ENCODE measurements around the gene CNTN5. TPM values are rescaled to one million over a fixed set of nuclear protein-coding genes. Genes with fewer than 3 reads are reported as not detected.

The CNTN5 gene
- total and polyA plus RNA-seq, 7 donors, result under 0.01 to 0.46 TPM; not detected in 5

GRCh38 chr11:99934008-99934407 is 913.3 kb downstream of the CNTN5 start:
- no peaks in the 10 kb centered on the region for H3K36me3 ChIP-seq (ENCODE audit: insufficient read depth in 1 of 2, low read depth in 1 of 2)
- no peak for TF ChIP-seq CTCF (IDR thresholded peaks at IDR 0.05)
- intact Hi-C loops (cut with DNase I), result no loop called here

GRCh38 chr11:99937330-99937729 is 916.6 kb downstream of the CNTN5 start:
- Histone ChIP-seq H3K27ac (no peak overlapping the region), H3K9me3 (no peaks in the 10 kb centered on the region), H3K36me3 (ENCODE audit: insufficient read depth in 1 of 2, low read depth in 1 of 2) (no peaks in the 10 kb centered on the region), H3K27me3 (ENCODE audit: insufficient read depth in 3 of 3, low read length in 2 of 3) (no peaks in the 10 kb centered on the region), H3K4me3 (no peak overlapping the region), H3K4me1 (no peaks in the 10 kb centered on the region)
- no peak for TF ChIP-seq CTCF (IDR thresholded peaks at IDR 0.05)
- intact Hi-C loops (cut with DNase I), result no loop called here
- no peak for DNase-seq
- no peak for ATAC-seq
- 30 to 41% (median 31%) methylated on average over 9 of the region's 9 CpGs for WGBS, 3 donors

More at GRCh38 chr11:99934008-99934407, 913.3 kb downstream of the CNTN5 start:
- Histone ChIP-seq H3K4me3 (no peak overlapping the region), H3K9me3 (no peaks in the 10 kb centered on the region), H3K4me1 (no peaks in the 10 kb centered on the region), H3K27ac (no peak overlapping the region), H3K27me3 (ENCODE audit: insufficient read depth in 3 of 3, low read length in 2 of 3) (no peaks in the 10 kb centered on the region)
- ATAC-seq (no peak), DNase-seq (no peak)

- WGBS, 3 donors, result 77 to 86% (median 82%) methylated on average over 1 of the region's 1 CpG
- intact Hi-C loops (cut with DNase I), result no loop called here
- no peak for DNase-seq
- Histone ChIP-seq H3K4me3 (no peak overlapping the region), H3K9me3 (no peaks in the 10 kb centered on the region), H3K27ac (no peak overlapping the region), H3K4me1 (no peaks in the 10 kb centered on the region), H3K36me3 (ENCODE audit: insufficient read depth in 1 of 2, low read depth in 1 of 2) (no peaks in the 10 kb centered on the region), H3K27me3 (ENCODE audit: insufficient read depth in 3 of 3, low read length in 2 of 3) (no peaks in the 10 kb centered on the region)
- no peak for ATAC-seq
- TF ChIP-seq CTCF (IDR thresholded peaks at IDR 0.05), result no peak
Observed at GRCh38 chr11:99952816-99953215, 932.1 kb downstream of the CNTN5 start.

GRCh38 chr11:99960536-99960935 is 939.8 kb downstream of the CNTN5 start:
- no peak for ATAC-seq
- Histone ChIP-seq H3K4me1 (no peaks in the 10 kb centered on the region), H3K27ac (no peak overlapping the region), H3K36me3 (ENCODE audit: insufficient read depth in 1 of 2, low read depth in 1 of 2) (no peaks in the 10 kb centered on the region), H3K4me3 (no peak overlapping the region), H3K27me3 (ENCODE audit: insufficient read depth in 3 of 3, low read length in 2 of 3) (no peaks in the 10 kb centered on the region), H3K9me3 (no peaks in the 10 kb centered on the region)
- intact Hi-C loops (cut with DNase I), result no loop called here
- DNase-seq, result no peak
- TF ChIP-seq CTCF (IDR thresholded peaks at IDR 0.05), result no peak
- 74 to 78% (median 75%) methylated on average over 3 of the region's 3 CpGs for WGBS, 3 donors

- intact Hi-C loops (cut with DNase I), result no loop called here
- no peak for DNase-seq
- H3K27ac ChIP-seq, result no peak overlapping the region
- no peaks in the 10 kb centered on the region for H3K27me3 ChIP-seq (ENCODE audit: insufficient read depth in 3 of 3, low read length in 2 of 3)
- H3K4me1 ChIP-seq, result no peaks in the 10 kb centered on the region
- H3K4me3 ChIP-seq, result no peak overlapping the region
- H3K9me3 ChIP-seq, result no peaks in the 10 kb centered on the region
- 57 to 91% (median 79%) methylated on average over 1 of the region's 1 CpG for WGBS, 3 donors
- ATAC-seq, result no peak
- H3K36me3 ChIP-seq (ENCODE audit: insufficient read depth in 1 of 2, low read depth in 1 of 2), result no peaks in the 10 kb centered on the region
- no peak for TF ChIP-seq CTCF (IDR thresholded peaks at IDR 0.05)
Observed at GRCh38 chr11:99968336-99968735, 947.6 kb downstream of the CNTN5 start.

Data from psoas muscle (tissue), 8 donors.